ENCODE data around the gene CDKN1B.
A peak's percentile ranks its signal among the peaks of the same experiment; 100 is the strongest.

Gene CDKN1B

GRCh38 chr12:12716793-12717585 lies at the start of gene CDKN1B:
CDKN1B (plus strand) TSS chr12:12717368; CDS start chr12:12717840, 472 bp downstream.
- H3K27ac ChIP-seq (ENCODE audit: low read length): peak within 1 kb of the TSS; percentile 44
- peaks cover 74% of the 10 kb centered on the region for H3K27me3 ChIP-seq (ENCODE audit: control insufficient read depth, insufficient read depth, low read length)
- peaks cover 20% of the 10 kb centered on the region for H3K36me3 ChIP-seq (ENCODE audit: control insufficient read depth, low read depth, low read length)
- H3K4me3 ChIP-seq (ENCODE audit: low read length): peak within 1 kb of the TSS; percentile 70
- no peaks in the 10 kb centered on the region for H3K9me3 ChIP-seq (ENCODE audit: control insufficient read depth, low read depth, low read length)
- peaks cover 37% of the 10 kb centered on the region for H3K4me1 ChIP-seq (ENCODE audit: control insufficient read depth, low read depth, low read length)
- peak within 1 kb of the TSS; percentile 73 for H3K9ac ChIP-seq (ENCODE audit: low read length)

GRCh38 chr12:12668005-12668404 lies 49.2 kb upstream of the CDKN1B start:
- Histone ChIP-seq H3K9me3 (ENCODE audit: control insufficient read depth, low read depth, low read length) (no peaks in the 10 kb centered on the region), H3K4me1 (ENCODE audit: control insufficient read depth, low read depth, low read length) (peaks cover 14% of the 10 kb centered on the region), H3K4me3 (ENCODE audit: low read length) (no peak overlapping the region), H3K27me3 (ENCODE audit: control insufficient read depth, insufficient read depth, low read length) (no peaks in the 10 kb centered on the region), H3K27ac (ENCODE audit: low read length) (no peak overlapping the region), H3K9ac (ENCODE audit: low read length) (no peak overlapping the region), H3K36me3 (ENCODE audit: control insufficient read depth, low read depth, low read length) (no peaks in the 10 kb centered on the region)

GRCh38 chr12:12669020-12669419 lies 48.1 kb upstream of the CDKN1B start:
- H3K4me1 ChIP-seq (ENCODE audit: control insufficient read depth, low read depth, low read length): peaks cover 14% of the 10 kb centered on the region
- H3K27me3 ChIP-seq (ENCODE audit: control insufficient read depth, insufficient read depth, low read length): peaks cover 7% of the 10 kb centered on the region
- H3K9me3 ChIP-seq (ENCODE audit: control insufficient read depth, low read depth, low read length): no peaks in the 10 kb centered on the region
- H3K27ac ChIP-seq (ENCODE audit: low read length): no peak overlapping the region
- H3K4me3 ChIP-seq (ENCODE audit: low read length): no peak overlapping the region
- H3K36me3 ChIP-seq (ENCODE audit: control insufficient read depth, low read depth, low read length): no peaks in the 10 kb centered on the region
- H3K9ac ChIP-seq (ENCODE audit: low read length): no peak overlapping the region

- H3K36me3 ChIP-seq (ENCODE audit: control insufficient read depth, low read depth, low read length): no peaks in the 10 kb centered on the region
- H3K27me3 ChIP-seq (ENCODE audit: control insufficient read depth, insufficient read depth, low read length): peaks cover 36% of the 10 kb centered on the region
- H3K4me3 ChIP-seq (ENCODE audit: low read length): no peak overlapping the region
- H3K4me1 ChIP-seq (ENCODE audit: control insufficient read depth, low read depth, low read length): peaks cover 12% of the 10 kb centered on the region
- H3K9me3 ChIP-seq (ENCODE audit: control insufficient read depth, low read depth, low read length): no peaks in the 10 kb centered on the region
- H3K9ac ChIP-seq (ENCODE audit: low read length): no peak overlapping the region
- no peak overlapping the region for H3K27ac ChIP-seq (ENCODE audit: low read length)
These were observed 45.1 kb upstream of the CDKN1B start for GRCh38 chr12:12671850-12672660.

GRCh38 chr12:12673296-12673695 lies 43.9 kb upstream of the CDKN1B start:
- Histone ChIP-seq H3K4me3 (ENCODE audit: low read length) (no peak overlapping the region), H3K27me3 (ENCODE audit: control insufficient read depth, insufficient read depth, low read length) (peaks cover 48% of the 10 kb centered on the region), H3K36me3 (ENCODE audit: control insufficient read depth, low read depth, low read length) (no peaks in the 10 kb centered on the region), H3K9me3 (ENCODE audit: control insufficient read depth, low read depth, low read length) (no peaks in the 10 kb centered on the region), H3K27ac (ENCODE audit: low read length) (no peak overlapping the region), H3K4me1 (ENCODE audit: control insufficient read depth, low read depth, low read length) (peaks cover 15% of the 10 kb centered on the region), H3K9ac (ENCODE audit: low read length) (no peak overlapping the region)

GRCh38 chr12:12676605-12677004 lies 40.6 kb upstream of the CDKN1B start:
- peaks cover 61% of the 10 kb centered on the region for H3K27me3 ChIP-seq (ENCODE audit: control insufficient read depth, insufficient read depth, low read length)
- H3K27ac ChIP-seq (ENCODE audit: low read length): no peak overlapping the region
- H3K4me3 ChIP-seq (ENCODE audit: low read length): peak overlapping the region; percentile 26
- no peaks in the 10 kb centered on the region for H3K9me3 ChIP-seq (ENCODE audit: control insufficient read depth, low read depth, low read length)
- H3K9ac ChIP-seq (ENCODE audit: low read length): no peak overlapping the region
- peaks cover 15% of the 10 kb centered on the region for H3K4me1 ChIP-seq (ENCODE audit: control insufficient read depth, low read depth, low read length)
- no peaks in the 10 kb centered on the region for H3K36me3 ChIP-seq (ENCODE audit: control insufficient read depth, low read depth, low read length)

- Histone ChIP-seq H3K36me3 (ENCODE audit: control insufficient read depth, low read depth, low read length) (no peaks in the 10 kb centered on the region), H3K9ac (ENCODE audit: low read length) (no peak overlapping the region), H3K4me1 (ENCODE audit: control insufficient read depth, low read depth, low read length) (peaks cover 29% of the 10 kb centered on the region), H3K4me3 (ENCODE audit: low read length) (no peak overlapping the region), H3K27me3 (ENCODE audit: control insufficient read depth, insufficient read depth, low read length) (peaks cover 32% of the 10 kb centered on the region), H3K27ac (ENCODE audit: low read length) (no peak overlapping the region), H3K9me3 (ENCODE audit: control insufficient read depth, low read depth, low read length) (no peaks in the 10 kb centered on the region)
These were observed 36.0 kb upstream of the CDKN1B start for GRCh38 chr12:12681061-12681765.

- Histone ChIP-seq H3K4me3 (ENCODE audit: low read length) (no peak overlapping the region), H3K27me3 (ENCODE audit: control insufficient read depth, insufficient read depth, low read length) (peaks cover 23% of the 10 kb centered on the region)
These were observed 34.9 kb upstream of the CDKN1B start for GRCh38 chr12:12682284-12682683.

GRCh38 chr12:12683136-12683697 lies 34.0 kb upstream of the CDKN1B start:
- peaks cover 14% of the 10 kb centered on the region for H3K27me3 ChIP-seq (ENCODE audit: control insufficient read depth, insufficient read depth, low read length)
- no peak overlapping the region for H3K27ac ChIP-seq (ENCODE audit: low read length)
- H3K36me3 ChIP-seq (ENCODE audit: control insufficient read depth, low read depth, low read length): no peaks in the 10 kb centered on the region
- peak overlapping the region; percentile 80 for H3K9ac ChIP-seq (ENCODE audit: low read length)
- H3K9me3 ChIP-seq (ENCODE audit: control insufficient read depth, low read depth, low read length): no peaks in the 10 kb centered on the region
- peak overlapping the region; percentile 72 for H3K4me3 ChIP-seq (ENCODE audit: low read length)
- peaks cover 17% of the 10 kb centered on the region for H3K4me1 ChIP-seq (ENCODE audit: control insufficient read depth, low read depth, low read length)

More at GRCh38 chr12:12682284-12682683, 34.9 kb upstream of the CDKN1B start:
- Histone ChIP-seq H3K36me3 (ENCODE audit: control insufficient read depth, low read depth, low read length) (no peaks in the 10 kb centered on the region), H3K9me3 (ENCODE audit: control insufficient read depth, low read depth, low read length) (no peaks in the 10 kb centered on the region), H3K9ac (ENCODE audit: low read length) (no peak overlapping the region), H3K27ac (ENCODE audit: low read length) (no peak overlapping the region), H3K4me1 (ENCODE audit: control insufficient read depth, low read depth, low read length) (peaks cover 18% of the 10 kb centered on the region)

- Histone ChIP-seq H3K9ac (ENCODE audit: low read length) (peak overlapping the region; percentile 80), H3K4me1 (ENCODE audit: control insufficient read depth, low read depth, low read length) (peaks cover 17% of the 10 kb centered on the region), H3K27me3 (ENCODE audit: control insufficient read depth, insufficient read depth, low read length) (peaks cover 9% of the 10 kb centered on the region), H3K27ac (ENCODE audit: low read length) (peak overlapping the region; percentile 28), H3K36me3 (ENCODE audit: control insufficient read depth, low read depth, low read length) (no peaks in the 10 kb centered on the region), H3K9me3 (ENCODE audit: control insufficient read depth, low read depth, low read length) (no peaks in the 10 kb centered on the region), H3K4me3 (ENCODE audit: low read length) (peak overlapping the region; percentile 72)
These were observed 33.4 kb upstream of the CDKN1B start for GRCh38 chr12:12683725-12684124.

Measured in iPS-18a (cell line).